ENCODE results near the gene PRDM15.

PRDM15 gene

GRCh38 chr21:41763398-41763931 is 115.7 kb downstream of the PRDM15 start:
- DNase-seq (ENCODE audit: low read depth), result no peak

DNA sequence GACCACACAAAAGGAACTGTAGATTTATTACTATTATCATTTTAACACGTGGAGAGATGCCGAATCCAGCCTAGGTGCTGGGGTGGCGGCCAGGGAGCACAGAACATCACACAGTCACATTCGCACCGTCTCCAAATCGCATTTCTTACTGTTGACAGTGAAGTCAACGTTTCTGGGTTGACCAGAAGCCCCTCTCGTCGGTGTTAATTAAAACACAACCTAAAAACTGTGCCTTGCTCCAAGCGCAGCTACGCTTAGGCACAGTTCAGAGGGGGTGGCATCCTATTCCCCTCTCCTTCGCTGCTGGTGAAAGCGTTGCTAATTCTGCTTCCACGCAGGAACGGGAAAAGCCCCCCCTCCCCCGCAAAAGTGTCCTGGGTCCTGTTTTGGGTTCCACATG is 116.4 kb downstream of the PRDM15 start:
- DNase-seq (ENCODE audit: low read depth), result no peak

DNA sequence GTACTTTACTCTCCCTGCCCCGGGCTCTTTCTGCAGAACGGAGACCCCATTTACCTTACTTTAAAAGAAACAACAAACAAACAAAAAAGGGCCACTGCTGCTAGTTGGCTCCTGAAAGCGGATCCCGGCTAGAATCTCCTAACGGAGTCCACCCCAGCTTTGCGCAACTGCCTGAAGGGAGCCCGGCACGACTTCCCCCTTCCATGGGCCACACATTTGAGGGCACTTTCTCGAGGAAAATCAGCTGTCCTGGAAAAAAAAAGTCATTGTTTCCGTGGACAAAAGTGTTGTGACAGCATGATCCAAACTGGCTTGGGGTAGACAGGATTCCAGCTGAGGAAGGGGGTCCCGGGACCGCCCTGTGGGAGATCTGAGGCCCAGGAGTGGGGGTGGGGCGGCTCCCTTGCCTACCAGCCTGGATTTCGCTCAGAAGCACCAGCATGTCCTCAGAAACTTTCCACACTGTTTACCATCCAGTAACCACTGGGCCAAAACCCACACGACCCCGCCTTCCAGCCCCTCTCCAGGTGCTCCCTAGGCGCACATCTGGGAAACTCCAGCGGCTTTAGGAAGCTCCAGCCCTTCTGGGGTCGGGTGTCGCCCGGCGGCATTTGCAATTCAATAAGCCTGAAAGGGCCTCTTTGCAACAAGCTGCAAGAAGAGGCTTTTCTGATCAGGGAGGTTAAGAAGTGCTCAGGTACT is 117.1 kb downstream of the PRDM15 start:
- DNase-seq (ENCODE audit: low read depth), result no peak

DNA sequence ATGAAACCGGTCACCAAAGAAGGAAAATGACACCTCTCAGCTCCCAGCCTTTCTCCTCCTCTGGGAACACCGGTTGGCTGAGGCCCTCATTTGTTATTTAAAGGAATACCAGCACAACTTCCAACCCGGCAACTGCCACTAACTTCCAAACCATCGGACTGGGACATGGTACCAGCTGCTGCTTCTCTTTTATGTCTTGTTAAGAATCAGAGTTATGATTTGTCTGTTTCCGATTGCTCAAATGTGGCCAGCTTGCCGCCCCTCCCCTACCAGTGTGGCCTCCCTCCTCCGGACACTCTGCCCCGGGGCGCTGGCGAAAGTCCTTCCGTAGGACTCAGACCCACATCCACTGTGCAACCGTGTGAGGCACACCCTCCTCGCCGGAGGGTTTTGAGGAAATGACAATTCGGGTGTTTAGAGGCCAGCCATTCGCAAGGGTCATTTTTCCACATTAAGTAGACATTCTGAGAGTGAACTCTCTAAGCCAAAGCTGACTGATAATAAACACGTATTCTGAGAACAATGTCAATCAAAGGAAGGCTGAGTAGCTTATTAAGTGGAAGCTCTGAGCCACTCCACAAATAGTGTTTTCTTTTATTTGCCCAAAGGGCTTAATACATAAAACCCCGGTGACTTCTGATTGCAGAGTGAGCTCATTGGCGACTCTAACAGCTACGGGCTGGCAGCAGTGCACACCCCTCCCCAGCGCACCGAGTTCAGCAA is 117.8 kb downstream of the PRDM15 start:
- DNase-seq (ENCODE audit: low read depth), result no peak

GRCh38 chr21:41760411-41760810 is 118.7 kb downstream of the PRDM15 start:
- no peak for DNase-seq (ENCODE audit: low read depth)

GRCh38 chr21:41759926-41760325 is 119.2 kb downstream of the PRDM15 start:
- no peak for DNase-seq (ENCODE audit: low read depth)

GRCh38 chr21:41759214-41759840 is 119.8 kb downstream of the PRDM15 start:
- DNase-seq (ENCODE audit: low read depth), result no peak

- no peak for DNase-seq (ENCODE audit: low read depth)
These were observed 120.6 kb downstream of the PRDM15 start for GRCh38 chr21:41758550-41758949.

DNA sequence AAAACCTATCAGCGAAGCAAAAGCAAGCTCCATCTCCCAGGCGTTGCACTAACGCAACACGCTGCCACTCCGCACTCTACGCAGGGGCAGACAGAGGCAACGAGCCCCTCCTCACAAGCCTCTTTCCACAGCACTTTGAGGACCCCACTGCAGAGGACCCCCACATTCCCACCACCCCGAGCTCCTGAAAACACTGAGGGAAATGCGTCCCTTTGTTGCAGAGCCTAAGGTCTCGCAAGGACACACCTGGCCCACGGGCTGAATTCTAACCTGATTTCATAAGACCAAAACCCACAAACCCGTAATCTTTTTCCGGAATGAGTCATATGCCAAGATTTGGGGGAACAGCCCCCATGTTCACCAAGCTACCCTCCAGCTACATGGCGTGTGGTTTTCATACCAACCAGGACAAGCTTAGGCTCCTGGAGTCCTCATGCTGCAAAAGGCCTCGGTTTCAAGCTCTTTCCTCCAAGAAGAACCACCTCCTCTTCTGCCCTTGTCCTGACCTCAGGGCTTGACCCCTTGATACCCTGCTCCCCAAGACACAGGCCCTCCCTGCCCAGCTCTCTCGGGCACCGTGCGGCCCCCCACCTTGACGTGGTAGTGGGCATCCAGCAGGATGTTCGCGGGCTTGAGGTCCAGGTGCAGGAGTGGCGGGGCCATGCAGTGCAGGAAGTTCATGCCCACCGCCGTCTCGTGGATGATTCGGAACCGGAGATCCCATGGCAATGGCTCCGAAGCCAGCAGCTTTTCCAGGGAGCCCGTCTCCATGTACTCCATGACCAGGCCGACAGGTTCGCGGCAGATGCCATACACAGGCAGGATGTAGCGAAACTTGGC is 123.0 kb downstream of the PRDM15 start:
- no peak for DNase-seq (ENCODE audit: low read depth)

- DNase-seq (ENCODE audit: low read depth), result no peak
These were observed 123.7 kb downstream of the PRDM15 start for GRCh38 chr21:41755258-41755933.

DNA sequence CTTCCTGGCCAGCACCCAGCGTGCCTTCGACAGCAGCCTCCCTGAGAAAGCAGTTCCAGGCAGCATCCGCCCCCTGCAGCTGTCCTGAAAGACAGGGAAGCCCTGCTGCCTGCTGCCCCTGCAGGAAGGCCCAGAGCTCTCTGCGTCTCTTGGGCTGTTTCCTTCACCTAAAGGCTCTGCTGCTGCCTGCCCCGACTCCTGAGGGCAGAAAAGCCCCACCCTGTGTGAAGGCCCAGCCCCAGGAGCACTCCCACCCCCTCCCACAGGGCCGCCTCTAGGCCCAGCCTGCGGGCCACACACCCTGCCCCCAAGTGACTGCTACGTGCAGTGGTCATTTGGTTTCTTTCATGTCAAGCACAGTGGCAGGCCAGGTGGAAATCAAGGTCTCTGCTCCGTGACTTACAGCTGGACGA is 124.7 kb downstream of the PRDM15 start:
- no peak for DNase-seq (ENCODE audit: low read depth)

DNA sequence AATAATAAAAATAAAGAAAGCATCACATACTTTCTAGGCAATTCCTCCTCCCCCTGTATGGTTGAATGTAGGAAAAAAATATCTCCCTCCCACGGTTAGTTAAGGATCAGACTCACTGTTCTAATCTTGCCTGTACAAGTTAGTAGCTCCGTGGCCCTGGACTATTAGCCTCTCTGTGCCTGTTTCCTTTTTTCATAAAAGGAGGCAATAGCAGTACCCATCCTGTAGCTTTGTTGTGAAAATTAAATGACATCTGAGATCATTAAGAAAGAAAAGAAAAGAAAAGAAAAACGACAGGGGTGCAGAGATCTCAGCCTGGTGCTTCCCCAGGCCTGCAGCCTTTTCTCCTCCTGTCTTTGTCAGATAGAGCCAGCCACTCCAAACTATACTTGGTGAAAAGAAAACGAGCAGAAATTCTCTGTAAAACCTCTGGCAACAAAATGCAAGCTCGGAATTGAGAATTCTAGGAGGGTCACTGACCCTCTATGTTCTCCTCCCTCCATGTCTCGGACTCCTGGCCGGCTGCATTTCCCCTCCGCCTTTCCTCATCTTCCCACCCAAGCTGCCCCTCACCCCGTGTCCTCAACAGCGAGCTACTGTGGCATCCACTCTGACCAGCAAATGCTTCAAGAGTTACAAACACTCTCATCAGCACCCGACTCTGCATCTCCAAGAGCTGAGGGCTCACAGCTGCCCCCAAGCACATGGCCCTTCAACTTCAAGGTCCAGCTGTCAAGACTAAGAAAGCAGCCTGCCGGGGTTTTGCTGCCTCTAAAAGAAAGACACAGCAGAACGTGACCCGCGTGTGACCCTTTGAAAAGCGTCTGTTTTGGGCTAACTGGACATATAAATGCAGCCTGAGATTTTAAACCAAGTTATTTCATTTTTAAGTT is 125.9 kb downstream of the PRDM15 start:
- DNase-seq (ENCODE audit: low read depth), result no peak

DNA sequence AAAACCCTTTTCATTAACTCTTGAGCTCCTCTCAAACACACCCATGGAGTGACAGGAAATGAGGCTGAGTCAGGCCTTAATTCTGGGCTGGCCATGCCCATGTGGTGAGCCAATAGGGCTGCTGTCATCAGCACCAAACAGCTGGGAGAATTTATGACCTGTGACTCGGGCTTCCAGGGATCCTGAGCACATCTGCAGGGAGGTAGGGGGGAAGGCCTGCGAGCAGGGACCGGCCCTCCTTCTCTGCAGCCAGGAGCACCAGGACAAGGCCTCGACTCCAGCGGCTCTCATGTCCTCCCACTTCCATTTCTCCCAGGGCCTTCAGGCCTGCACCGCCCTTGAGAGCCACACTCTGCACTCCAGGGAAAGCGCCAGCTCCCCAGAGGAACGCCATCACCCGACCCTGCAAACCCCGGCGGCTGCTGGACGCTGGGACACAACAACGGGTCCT is 126.9 kb downstream of the PRDM15 start:
- no peak for DNase-seq (ENCODE audit: low read depth)

- no peak for DNase-seq (ENCODE audit: low read depth)
These were observed 127.5 kb downstream of the PRDM15 start for GRCh38 chr21:41751611-41752011.

DNA sequence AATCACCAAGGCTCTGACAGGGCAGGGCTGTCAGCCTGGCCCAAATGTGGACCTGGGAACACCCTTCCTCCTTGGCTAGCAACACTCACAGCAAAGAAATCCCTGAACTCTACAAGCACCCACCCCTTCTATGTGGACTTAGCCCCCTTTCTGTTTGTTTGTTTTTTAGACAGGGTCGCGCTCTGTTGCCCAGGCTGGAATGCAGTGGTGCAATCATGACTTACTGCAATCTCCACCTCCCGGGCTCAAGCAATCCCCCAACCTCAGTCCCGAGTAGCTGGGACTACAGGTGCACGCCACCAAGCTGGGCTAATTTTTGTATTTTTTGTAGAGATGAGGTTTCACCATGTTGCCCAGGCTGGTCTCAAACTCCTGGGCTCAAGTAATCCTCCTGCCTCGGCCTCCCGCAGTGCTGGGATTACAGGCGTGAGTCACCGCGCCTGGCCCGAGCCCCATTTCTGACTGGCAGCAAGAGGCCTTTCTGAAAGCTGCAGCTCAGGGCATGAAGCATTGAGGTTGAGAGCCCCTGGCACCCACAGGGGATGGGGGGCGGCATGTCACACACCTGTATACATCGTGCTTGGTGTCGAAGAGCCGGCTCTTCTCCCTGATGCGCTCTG is 128.5 kb downstream of the PRDM15 start:
- no peak for DNase-seq (ENCODE audit: low read depth)

- DNase-seq (ENCODE audit: low read depth), result no peak
These were observed 129.1 kb downstream of the PRDM15 start for GRCh38 chr21:41750051-41750450.

GRCh38 chr21:41749286-41749685 is 129.9 kb downstream of the PRDM15 start:
- no peak for DNase-seq (ENCODE audit: low read depth)
